HepG2 (cell line): ENCODE data around the gene HSPB6. TPM values are rescaled to one million over a fixed set of nuclear protein-coding genes. Genes with fewer than 3 reads are reported as not detected.

Source experiments
- ASH2L ChIP-seq: fragments of 300-600, 200-600 bp; sonication (generic); IDR thresholded peaks from 2 replicates; pipeline ENCODE4 v1.7.0; 2017; ENCODE audit warnings: low read depth, mild to moderate bottlenecking, moderate library complexity, mixed read lengths, low read length; ENCODE audit not compliant: insufficient read length
- KDM2A ChIP-seq: sonication (generic); formaldehyde crosslinking; IDR thresholded peaks from 2 replicates; pipeline ENCODE4 v1.4.0; 2020; ENCODE audit warnings: low read depth, missing genetic modification reagents, borderline replicate concordance
- KDM6A ChIP-seq: IDR thresholded peaks from 2 replicates; pipeline ENCODE4 v1.6.1; 2016; ENCODE audit warnings: low read depth
- MYPOP ChIP-seq: sonication (generic); formaldehyde crosslinking; IDR thresholded peaks from 2 replicates; pipeline ENCODE4 v1.8.1; 2023; ENCODE audit warnings: mild to moderate bottlenecking, moderate library complexity, missing genetic modification reagents
- NCOA2 ChIP-seq: sonication (generic); formaldehyde crosslinking; IDR thresholded peaks from 2 replicates; pipeline ENCODE4 v1.8.0; 2022; ENCODE audit warnings: inconsistent platforms
- PATZ1 ChIP-seq: sonication (generic); formaldehyde crosslinking; IDR thresholded peaks from 2 replicates; pipeline ENCODE4 v1.4.0; 2020; ENCODE audit warnings: missing genetic modification reagents
- PTBP1 ChIP-seq: fragments of 200-400 bp; formaldehyde crosslinking; IDR thresholded peaks from 2 replicates; pipeline ENCODE4 v1.6.1; 2018; ENCODE audit warnings: low read length, low read depth; ENCODE audit not compliant: poor library complexity, severe bottlenecking
- SNAPC4 ChIP-seq: sonication (generic); formaldehyde crosslinking; IDR thresholded peaks from 2 replicates; pipeline ENCODE4 v1.4.0; 2020; ENCODE audit warnings: mild to moderate bottlenecking, missing genetic modification reagents
- SRSF9 ChIP-seq: fragments of 200-400 bp; formaldehyde crosslinking; IDR thresholded peaks from 2 replicates; pipeline ENCODE4 v1.6.1; 2018; ENCODE audit warnings: borderline replicate concordance, mild to moderate bottlenecking, low read depth, low read length; ENCODE audit not compliant: insufficient read depth, poor library complexity, severe bottlenecking
- ZBTB39 ChIP-seq: sonication (generic); formaldehyde crosslinking; IDR thresholded peaks from 2 replicates; pipeline ENCODE4 v1.5.0; 2020; ENCODE audit warnings: missing genetic modification reagents
- ZMYM4 ChIP-seq: sonication (generic); formaldehyde crosslinking; IDR thresholded peaks from 2 replicates; pipeline ENCODE4 v1.8.1; 2023; ENCODE audit warnings: mild to moderate bottlenecking, missing genetic modification reagents
- ZNF224 ChIP-seq: sonication (generic); formaldehyde crosslinking; IDR thresholded peaks from 2 replicates; pipeline ENCODE4 v1.5.0; 2020; ENCODE audit warnings: mild to moderate bottlenecking, missing genetic modification reagents
- polyA plus RNA-seq, 8 experiments: library from polyadenylated mRNA; depleted of rRNA in 3 of 8; stranded (reverse) in 7 of 8; unstranded in 1 of 8; fragments of >200 nt; fragmentation: Illumina TruSeq in 4 of 8; extraction: Trizol in 4 of 8; gene quantifications; 2 replicates each; pipeline versions ENCODE4 v1.2.1 to v1.2.3, GENCODE V29; 2011 to 2016; ENCODE audit warnings: low read depth in 4 of 8, missing spikeins in 1 of 8, mixed read lengths in 1 of 8; ENCODE audit not compliant: insufficient read depth in 1 of 8
- total RNA-seq, 5 experiments: library from RNA; depleted of rRNA; stranded (reverse); fragments of >200 nt; fragmentation: Illumina TruSeq; extraction: Trizol; gene quantifications; 2 replicates each; pipeline ENCODE4 v1.2.3, GENCODE V29; 2016; ENCODE audit warnings: low read depth in 1 of 5
- TF ChIP-seq, protein P1 (sequence below): sonication (generic); formaldehyde crosslinking; conservative IDR thresholded peaks from 2 replicates; pipeline ENCODE4 v1.4.0; 2020; ENCODE audit warnings: mild to moderate bottlenecking, missing genetic modification reagents, moderate library complexity

The HSPB6 gene
- total and polyA plus RNA-seq, 2 of the 13 experiments (the other 11 are each of a cell fraction or from before 2014, with no cell fraction given), result 0.18 TPM; not detected in 1

DNA sequence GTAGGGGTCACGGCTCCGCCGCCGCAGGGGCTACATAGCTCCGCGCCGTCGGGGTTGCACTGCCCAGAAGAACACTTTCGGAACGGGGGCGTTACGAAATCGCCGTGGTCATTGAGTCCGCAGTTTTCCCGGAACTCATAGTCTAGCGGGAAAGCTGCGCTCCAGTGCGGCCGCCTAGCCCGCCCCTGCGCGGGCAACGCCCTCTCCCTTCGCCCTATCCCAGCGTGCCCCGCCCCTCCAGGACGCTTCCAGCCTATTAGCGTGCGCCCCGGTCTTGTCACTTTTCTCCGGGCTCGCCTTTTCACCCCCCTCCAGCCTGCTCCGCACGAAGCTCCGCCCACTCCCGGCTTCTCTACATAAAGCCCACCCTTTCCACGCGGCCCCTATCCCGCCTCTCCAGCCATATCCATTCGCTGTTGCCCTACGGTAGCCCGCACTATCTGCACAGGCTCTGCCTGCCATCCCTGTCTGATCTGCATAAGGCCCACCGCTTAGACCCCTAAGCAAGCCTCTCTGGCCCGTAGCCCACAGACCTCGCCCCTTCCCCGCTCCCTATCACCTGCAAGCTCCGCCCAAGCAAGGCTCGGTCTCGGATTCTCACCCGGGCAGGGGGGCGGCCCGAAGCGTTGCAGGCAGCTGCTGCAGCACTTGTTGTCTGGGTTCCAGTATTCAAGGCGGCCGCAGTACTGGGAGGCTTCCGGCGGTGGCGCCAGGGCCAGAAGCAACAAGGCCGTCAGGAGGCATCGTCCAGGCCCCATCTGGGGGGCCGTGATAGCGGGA, 16.2 kb downstream of the HSPB6 start (continued):
- no peak for TF ChIP-seq ZBTB39 (CRISPR knock-in tag)
- TF ChIP-seq ZMYM4 (CRISPR knock-in tag), result peak; percentile 63
- TF ChIP-seq ASH2L, result peak; percentile 76
- TF ChIP-seq SNAPC4 (CRISPR knock-in tag), result peak; percentile 73
- peak; percentile 86; the same call in 1 of the 2 replicates for TF ChIP-seq ZNF224 (CRISPR knock-in tag)
- TF ChIP-seq NCOA2 (CRISPR knock-in tag), result peak; percentile 56
- peak; percentile 55 for TF ChIP-seq PATZ1 (CRISPR knock-in tag)
- TF ChIP-seq MYPOP (CRISPR knock-in tag), result peak; percentile 88
- TF ChIP-seq SRSF9, result no peak
- no peak for TF ChIP-seq PTBP1
- 0 out of 2 replicates have a peak, but pooled peaks have one; percentile 11 for TF ChIP-seq KDM6A (CRISPR knock-in tag)
- TF ChIP-seq, protein P1, sequence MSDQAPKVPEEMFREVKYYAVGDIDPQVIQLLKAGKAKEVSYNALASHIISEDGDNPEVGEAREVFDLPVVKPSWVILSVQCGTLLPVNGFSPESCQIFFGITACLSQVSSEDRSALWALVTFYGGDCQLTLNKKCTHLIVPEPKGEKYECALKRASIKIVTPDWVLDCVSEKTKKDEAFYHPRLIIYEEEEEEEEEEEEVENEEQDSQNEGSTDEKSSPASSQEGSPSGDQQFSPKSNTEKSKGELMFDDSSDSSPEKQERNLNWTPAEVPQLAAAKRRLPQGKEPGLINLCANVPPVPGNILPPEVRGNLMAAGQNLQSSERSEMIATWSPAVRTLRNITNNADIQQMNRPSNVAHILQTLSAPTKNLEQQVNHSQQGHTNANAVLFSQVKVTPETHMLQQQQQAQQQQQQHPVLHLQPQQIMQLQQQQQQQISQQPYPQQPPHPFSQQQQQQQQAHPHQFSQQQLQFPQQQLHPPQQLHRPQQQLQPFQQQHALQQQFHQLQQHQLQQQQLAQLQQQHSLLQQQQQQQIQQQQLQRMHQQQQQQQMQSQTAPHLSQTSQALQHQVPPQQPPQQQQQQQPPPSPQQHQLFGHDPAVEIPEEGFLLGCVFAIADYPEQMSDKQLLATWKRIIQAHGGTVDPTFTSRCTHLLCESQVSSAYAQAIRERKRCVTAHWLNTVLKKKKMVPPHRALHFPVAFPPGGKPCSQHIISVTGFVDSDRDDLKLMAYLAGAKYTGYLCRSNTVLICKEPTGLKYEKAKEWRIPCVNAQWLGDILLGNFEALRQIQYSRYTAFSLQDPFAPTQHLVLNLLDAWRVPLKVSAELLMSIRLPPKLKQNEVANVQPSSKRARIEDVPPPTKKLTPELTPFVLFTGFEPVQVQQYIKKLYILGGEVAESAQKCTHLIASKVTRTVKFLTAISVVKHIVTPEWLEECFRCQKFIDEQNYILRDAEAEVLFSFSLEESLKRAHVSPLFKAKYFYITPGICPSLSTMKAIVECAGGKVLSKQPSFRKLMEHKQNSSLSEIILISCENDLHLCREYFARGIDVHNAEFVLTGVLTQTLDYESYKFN, result peak; percentile 41
- peak; percentile 73 for TF ChIP-seq KDM2A (CRISPR knock-in tag)
